ENCODE data around the gene FILIP1L.

The FILIP1L gene

DNA sequence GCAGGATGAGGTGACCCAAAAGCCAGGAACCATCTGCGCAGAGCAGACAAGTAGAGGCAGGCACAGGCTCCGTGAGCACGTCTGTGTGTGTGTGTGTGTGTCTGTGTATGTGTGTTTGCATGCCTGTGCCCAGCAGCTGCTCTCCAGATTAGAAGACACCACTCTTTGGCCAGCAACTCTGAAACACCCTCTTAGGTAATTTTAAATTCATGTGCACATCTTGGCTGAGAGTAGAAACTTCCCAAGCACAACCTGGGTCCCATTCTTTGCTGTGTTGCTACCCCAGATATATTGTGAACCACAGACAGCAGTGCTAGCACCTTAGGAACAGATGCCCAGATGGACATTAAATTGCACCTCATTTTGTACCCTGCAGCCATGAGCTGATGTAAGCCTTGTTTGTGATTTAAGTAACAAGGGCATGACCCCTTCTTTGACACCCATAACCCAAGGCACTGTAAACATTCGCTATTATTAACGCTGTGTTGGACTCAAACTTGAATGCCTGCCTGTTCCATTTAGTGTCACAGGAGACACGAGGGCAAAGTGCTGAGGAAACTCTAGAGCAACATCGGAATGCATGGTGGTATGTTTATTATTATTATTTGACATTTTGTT, at the start of gene FILIP1L:
Gene FILIP1L, minus strand, starts transcription at position 89 of the 618 bp plus-strand sequence.
- WGBS (ENCODE audit: insufficient coverage, insufficient read length): no CpG with 5 or more reads among the region's 7 CpGs
- Histone ChIP-seq H3K4me3 (ENCODE audit: low read length) (no peak within 1 kb of the TSS), H3K9me3 (ENCODE audit: control insufficient read depth, insufficient read depth, low read length) (no peaks in the 10 kb centered on the region), H3K36me3 (ENCODE audit: control insufficient read depth, insufficient read depth, low read length) (no peaks in the 10 kb centered on the region), H3K27ac (ENCODE audit: low read length) (no peak within 1 kb of the TSS), H3K27me3 (ENCODE audit: control insufficient read depth, insufficient read depth, low read length) (no peaks in the 10 kb centered on the region), H3K4me1 (ENCODE audit: control insufficient read depth, insufficient read depth, low read length) (no peaks in the 10 kb centered on the region)
- no peak for DNase-seq (ENCODE audit: low read depth, low spot score)

DNA sequence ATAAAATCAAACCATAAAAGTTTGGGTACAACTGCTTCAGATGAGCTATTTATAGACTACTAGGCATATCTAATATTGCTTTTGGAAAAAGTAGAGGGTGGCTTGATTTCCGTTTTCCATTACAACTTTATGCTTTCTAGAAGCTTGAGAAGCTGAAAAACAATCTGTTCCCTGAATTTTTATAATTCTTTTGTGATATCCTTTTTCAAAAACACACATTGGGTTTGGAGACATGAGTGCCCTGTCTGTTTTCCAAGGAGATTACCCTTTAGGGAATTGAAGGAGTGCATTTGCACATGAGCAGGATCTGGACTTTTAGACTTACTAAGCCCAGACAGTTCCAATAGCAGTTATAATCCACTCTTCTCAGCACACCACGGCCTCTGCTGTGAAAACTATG, 49.5 kb upstream of the FILIP1L start:
- no peak overlapping the region for H3K27ac ChIP-seq (ENCODE audit: low read length)
- no peaks in the 10 kb centered on the region for H3K36me3 ChIP-seq (ENCODE audit: control insufficient read depth, insufficient read depth, low read length)
- no peak for DNase-seq (ENCODE audit: low read depth, low spot score)
- H3K9me3 ChIP-seq (ENCODE audit: control insufficient read depth, insufficient read depth, low read length): no peaks in the 10 kb centered on the region
- H3K4me1 ChIP-seq (ENCODE audit: control insufficient read depth, insufficient read depth, low read length): no peaks in the 10 kb centered on the region
- H3K4me3 ChIP-seq (ENCODE audit: low read length): no peak overlapping the region
- WGBS (ENCODE audit: insufficient coverage, insufficient read length): no CpG with 5 or more reads among the region's 2 CpGs
- no peaks in the 10 kb centered on the region for H3K27me3 ChIP-seq (ENCODE audit: control insufficient read depth, insufficient read depth, low read length)

DNA sequence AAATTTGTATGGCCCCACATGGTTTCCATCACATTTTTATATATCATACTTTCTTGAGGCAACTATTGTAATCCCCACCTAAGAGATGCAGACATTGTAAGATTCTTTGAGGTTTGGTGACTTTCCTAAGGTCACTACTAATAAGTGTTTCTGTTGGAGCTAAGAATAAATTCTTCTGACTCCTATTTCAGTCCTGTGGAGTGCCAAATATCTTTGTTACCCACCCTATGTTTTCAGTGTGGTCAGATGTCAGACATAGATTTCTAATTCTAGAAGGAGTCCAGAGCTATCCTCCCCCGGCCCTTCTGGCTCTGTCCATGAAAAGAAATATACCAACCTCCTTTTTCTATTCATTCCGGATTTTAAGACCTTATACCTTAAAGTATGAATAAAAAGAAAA, 46.2 kb upstream of the FILIP1L start:
- H3K36me3 ChIP-seq (ENCODE audit: control insufficient read depth, insufficient read depth, low read length): no peaks in the 10 kb centered on the region
- H3K27ac ChIP-seq (ENCODE audit: low read length): no peak overlapping the region
- no peak for DNase-seq (ENCODE audit: low read depth, low spot score)
- no CpG with 5 or more reads among the region's 2 CpGs for WGBS (ENCODE audit: insufficient coverage, insufficient read length)
- no peak overlapping the region for H3K4me3 ChIP-seq (ENCODE audit: low read length)
- H3K4me1 ChIP-seq (ENCODE audit: control insufficient read depth, insufficient read depth, low read length): no peaks in the 10 kb centered on the region
- no peaks in the 10 kb centered on the region for H3K9me3 ChIP-seq (ENCODE audit: control insufficient read depth, insufficient read depth, low read length)
- no peaks in the 10 kb centered on the region for H3K27me3 ChIP-seq (ENCODE audit: control insufficient read depth, insufficient read depth, low read length)

DNA sequence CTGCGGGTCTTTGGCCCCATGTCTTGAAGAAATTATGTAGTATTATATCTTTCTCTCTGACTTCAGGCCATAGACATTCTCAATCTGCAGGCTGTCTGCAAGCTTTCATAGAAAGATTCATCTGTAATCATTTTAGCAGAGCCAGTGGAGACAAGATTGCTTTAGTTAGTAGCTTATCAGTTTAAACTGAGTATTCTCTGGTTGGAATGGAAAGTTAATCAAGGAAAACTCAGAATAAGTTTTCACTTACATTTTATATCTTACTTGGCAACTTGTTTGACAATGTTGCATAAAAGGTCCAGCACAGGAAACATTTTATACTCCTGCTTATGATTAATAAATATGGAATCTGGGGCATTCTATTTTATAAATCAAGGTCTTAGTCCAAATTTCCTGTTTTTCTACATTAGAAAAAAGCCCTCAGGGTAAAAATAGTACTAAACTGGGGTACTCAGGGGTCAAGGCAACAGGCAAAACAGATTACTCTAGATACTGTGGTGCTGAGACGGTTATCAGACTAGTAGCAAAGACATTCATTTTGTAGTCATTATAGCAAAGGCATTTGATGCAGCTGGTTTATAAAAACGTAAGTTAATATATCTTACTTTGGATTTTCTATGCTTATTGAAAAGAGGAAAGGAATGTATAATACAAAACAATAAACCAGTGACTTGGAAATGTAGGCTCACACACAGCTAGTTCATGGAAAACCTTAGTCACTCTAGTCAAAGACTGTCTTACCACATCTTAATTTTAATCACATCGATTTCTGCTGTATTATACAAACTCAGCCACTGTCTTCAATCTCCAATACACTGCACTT, 45.2 kb upstream of the FILIP1L start:
- WGBS (ENCODE audit: insufficient coverage, insufficient read length): 100% methylated on average over 1 of the region's 4 CpGs
- H3K4me3 ChIP-seq (ENCODE audit: low read length): no peak overlapping the region
- no peaks in the 10 kb centered on the region for H3K27me3 ChIP-seq (ENCODE audit: control insufficient read depth, insufficient read depth, low read length)
- no peaks in the 10 kb centered on the region for H3K36me3 ChIP-seq (ENCODE audit: control insufficient read depth, insufficient read depth, low read length)
- no peak for DNase-seq (ENCODE audit: low read depth, low spot score)
- H3K4me1 ChIP-seq (ENCODE audit: control insufficient read depth, insufficient read depth, low read length): no peaks in the 10 kb centered on the region
- H3K9me3 ChIP-seq (ENCODE audit: control insufficient read depth, insufficient read depth, low read length): no peaks in the 10 kb centered on the region
- H3K27ac ChIP-seq (ENCODE audit: low read length): no peak overlapping the region

DNA sequence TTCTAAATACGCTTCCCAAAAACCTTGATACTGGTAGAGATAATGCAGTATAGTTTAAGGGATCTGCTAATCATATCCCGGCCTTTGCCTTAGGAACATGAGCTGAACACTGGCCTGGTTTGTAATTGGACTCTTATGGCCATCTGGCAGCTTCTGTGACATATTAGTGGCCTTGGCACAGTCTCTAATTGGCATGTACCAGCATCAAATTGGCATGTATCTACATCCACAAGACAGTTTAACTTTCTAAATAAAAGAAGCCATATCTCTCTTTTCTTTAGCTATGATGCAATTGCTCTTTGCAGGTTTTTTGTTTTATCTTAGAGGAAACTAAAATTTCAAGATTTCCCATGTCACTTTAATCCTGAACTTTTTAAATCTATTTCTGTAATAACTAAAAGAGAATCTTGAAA, 44.6 kb upstream of the FILIP1L start:
- no peaks in the 10 kb centered on the region for H3K9me3 ChIP-seq (ENCODE audit: control insufficient read depth, insufficient read depth, low read length)
- no peak overlapping the region for H3K4me3 ChIP-seq (ENCODE audit: low read length)
- H3K27me3 ChIP-seq (ENCODE audit: control insufficient read depth, insufficient read depth, low read length): no peaks in the 10 kb centered on the region
- no peaks in the 10 kb centered on the region for H3K4me1 ChIP-seq (ENCODE audit: control insufficient read depth, insufficient read depth, low read length)
- no peak for DNase-seq (ENCODE audit: low read depth, low spot score)
- WGBS (ENCODE audit: insufficient coverage, insufficient read length): no CpG with 5 or more reads among the region's 2 CpGs
- no peaks in the 10 kb centered on the region for H3K36me3 ChIP-seq (ENCODE audit: control insufficient read depth, insufficient read depth, low read length)
- H3K27ac ChIP-seq (ENCODE audit: low read length): no peak overlapping the region

DNA sequence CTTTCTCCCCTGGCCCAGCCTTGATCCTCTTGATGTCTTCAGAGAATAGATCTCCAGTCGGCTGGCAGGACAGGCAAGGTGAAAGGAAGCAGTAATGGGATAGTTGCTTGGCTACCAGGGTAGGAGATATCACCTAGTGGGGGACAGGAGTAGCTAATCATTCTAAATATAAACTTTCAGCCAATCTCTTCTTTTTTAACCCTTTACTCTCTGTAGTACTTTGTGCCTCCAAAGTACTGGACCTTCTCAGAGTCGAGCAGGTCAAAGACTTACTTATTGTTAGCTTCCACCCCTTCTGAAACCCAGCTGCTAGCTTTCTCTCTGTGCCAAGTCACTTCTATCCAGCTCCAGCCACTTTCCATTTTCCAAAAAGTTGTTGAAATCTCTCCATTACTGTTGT, 43.4 kb upstream of the FILIP1L start:
- Histone ChIP-seq H3K4me1 (ENCODE audit: control insufficient read depth, insufficient read depth, low read length) (no peaks in the 10 kb centered on the region), H3K27me3 (ENCODE audit: control insufficient read depth, insufficient read depth, low read length) (no peaks in the 10 kb centered on the region), H3K36me3 (ENCODE audit: control insufficient read depth, insufficient read depth, low read length) (no peaks in the 10 kb centered on the region), H3K9me3 (ENCODE audit: control insufficient read depth, insufficient read depth, low read length) (no peaks in the 10 kb centered on the region), H3K27ac (ENCODE audit: low read length) (no peak overlapping the region), H3K4me3 (ENCODE audit: low read length) (no peak overlapping the region)
- DNase-seq (ENCODE audit: low read depth, low spot score): no peak
- WGBS (ENCODE audit: insufficient coverage, insufficient read length): no CpG with 5 or more reads among the region's 2 CpGs

DNA sequence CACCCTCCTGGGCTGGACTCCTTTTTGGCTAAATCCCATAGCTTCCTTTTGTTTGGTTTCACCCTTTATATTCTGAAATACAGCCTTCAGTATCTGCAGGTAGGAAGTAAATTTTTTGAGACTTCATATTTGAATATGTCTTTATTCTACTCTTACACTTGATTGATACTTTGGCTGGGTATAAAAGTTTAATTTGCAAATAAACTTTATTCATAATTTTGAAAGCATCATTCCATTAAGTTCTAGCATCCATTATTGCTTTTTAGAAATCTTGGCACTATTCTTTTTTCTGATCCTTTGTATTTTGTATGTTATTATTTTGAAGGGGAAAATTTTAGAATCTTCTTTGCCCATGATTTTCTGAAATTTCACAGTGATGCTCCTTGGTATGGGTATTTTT, 41.3 kb upstream of the FILIP1L start:
- no peaks in the 10 kb centered on the region; the same call in 1 of the 2 replicates for H3K4me1 ChIP-seq (ENCODE audit: control insufficient read depth, insufficient read depth, low read length)
- no peaks in the 10 kb centered on the region for H3K27me3 ChIP-seq (ENCODE audit: control insufficient read depth, insufficient read depth, low read length)
- no peaks in the 10 kb centered on the region for H3K9me3 ChIP-seq (ENCODE audit: control insufficient read depth, insufficient read depth, low read length)
- DNase-seq (ENCODE audit: low read depth, low spot score): no peak
- no peak overlapping the region for H3K4me3 ChIP-seq (ENCODE audit: low read length)
- no peak overlapping the region for H3K27ac ChIP-seq (ENCODE audit: low read length)
- no peaks in the 10 kb centered on the region for H3K36me3 ChIP-seq (ENCODE audit: control insufficient read depth, insufficient read depth, low read length)

DNA sequence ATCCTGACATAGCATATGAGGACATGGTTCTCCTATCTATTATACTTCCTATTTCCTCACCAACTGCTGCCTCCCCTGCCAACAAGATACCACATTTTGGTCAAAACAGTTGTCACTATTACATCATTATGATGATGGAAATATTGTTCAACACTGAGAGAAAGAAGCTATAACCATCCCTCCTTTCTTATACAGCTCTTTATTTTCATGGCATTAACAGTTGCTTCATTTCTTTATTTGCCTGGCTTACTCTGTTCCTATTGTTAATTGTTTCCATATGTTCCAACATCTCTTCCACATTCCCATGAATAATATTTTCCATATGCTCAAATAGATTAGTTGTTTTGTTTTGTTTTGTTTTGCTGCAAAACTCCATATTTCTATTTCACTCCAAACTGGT, 40.8 kb upstream of the FILIP1L start:
- H3K9me3 ChIP-seq (ENCODE audit: control insufficient read depth, insufficient read depth, low read length): no peaks in the 10 kb centered on the region
- H3K4me1 ChIP-seq (ENCODE audit: control insufficient read depth, insufficient read depth, low read length): no peaks in the 10 kb centered on the region; the same call in 1 of the 2 replicates
- H3K36me3 ChIP-seq (ENCODE audit: control insufficient read depth, insufficient read depth, low read length): no peaks in the 10 kb centered on the region
- DNase-seq (ENCODE audit: low read depth, low spot score): no peak
- no peak overlapping the region for H3K4me3 ChIP-seq (ENCODE audit: low read length)
- no peaks in the 10 kb centered on the region for H3K27me3 ChIP-seq (ENCODE audit: control insufficient read depth, insufficient read depth, low read length)
- no peak overlapping the region for H3K27ac ChIP-seq (ENCODE audit: low read length)

DNA sequence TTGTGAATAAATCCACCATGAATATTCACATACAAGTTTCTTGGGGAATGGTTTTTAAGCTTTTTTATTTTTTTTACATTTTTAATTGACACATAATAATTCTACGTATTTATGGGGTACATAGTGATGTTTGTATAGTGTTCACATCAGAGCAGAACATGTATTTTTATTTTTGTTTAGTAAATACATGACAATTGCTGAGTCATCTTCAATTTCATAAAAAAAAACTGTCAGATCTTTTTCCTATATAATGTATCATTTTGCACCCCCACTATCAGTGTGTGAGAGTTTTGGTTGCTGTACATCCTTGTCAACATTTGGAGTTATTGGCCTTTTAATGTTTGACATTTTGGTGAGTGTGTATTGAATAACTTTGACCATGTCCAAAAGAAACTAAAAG, 39.9 kb upstream of the FILIP1L start:
- WGBS (ENCODE audit: insufficient coverage, insufficient read length): no CpG with 5 or more reads among the region's 1 CpG
- H3K36me3 ChIP-seq (ENCODE audit: control insufficient read depth, insufficient read depth, low read length): no peaks in the 10 kb centered on the region
- H3K27ac ChIP-seq (ENCODE audit: low read length): no peak overlapping the region
- DNase-seq (ENCODE audit: low read depth, low spot score): no peak
- H3K27me3 ChIP-seq (ENCODE audit: control insufficient read depth, insufficient read depth, low read length): no peaks in the 10 kb centered on the region
- H3K4me3 ChIP-seq (ENCODE audit: low read length): no peak overlapping the region
- no peaks in the 10 kb centered on the region; the same call in 1 of the 2 replicates for H3K4me1 ChIP-seq (ENCODE audit: control insufficient read depth, insufficient read depth, low read length)
- no peaks in the 10 kb centered on the region for H3K9me3 ChIP-seq (ENCODE audit: control insufficient read depth, insufficient read depth, low read length)

DNA sequence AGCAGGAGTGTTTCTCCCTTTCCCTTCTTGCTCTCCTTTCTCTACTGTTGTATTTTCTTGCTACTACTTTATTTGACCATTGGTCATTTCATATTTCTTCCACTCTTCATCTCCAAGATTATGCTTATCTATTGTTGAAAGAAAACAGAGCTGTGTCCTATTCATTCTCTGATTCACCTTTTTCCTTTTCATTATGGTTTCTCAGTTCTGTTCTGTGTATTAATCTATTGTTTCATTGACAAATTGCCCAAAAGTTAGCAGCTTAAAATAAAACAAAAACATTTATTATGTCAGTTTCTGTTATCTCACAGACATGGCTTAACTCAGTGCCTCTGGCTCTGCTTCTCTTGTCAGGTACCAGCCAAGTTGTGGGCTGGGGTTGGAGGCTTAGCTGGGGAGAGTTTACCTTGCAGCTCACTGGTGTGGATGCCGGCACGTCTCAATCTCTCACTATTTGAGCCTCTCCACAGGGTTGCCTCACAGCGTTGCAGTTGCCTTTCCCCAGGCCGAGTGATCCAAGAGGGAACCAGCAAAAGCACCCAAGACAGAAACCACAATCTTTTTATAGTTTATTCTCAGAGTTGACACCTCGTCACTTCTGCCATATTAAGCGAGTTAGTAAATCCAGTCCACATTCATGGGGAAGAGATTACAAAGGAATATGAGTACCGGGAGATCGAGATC, 36.9 kb upstream of the FILIP1L start:
- H3K9me3 ChIP-seq (ENCODE audit: control insufficient read depth, insufficient read depth, low read length): no peaks in the 10 kb centered on the region
- no CpG with 5 or more reads among the region's 8 CpGs for WGBS (ENCODE audit: insufficient coverage, insufficient read length)
- no peak overlapping the region for H3K27ac ChIP-seq (ENCODE audit: low read length)
- DNase-seq (ENCODE audit: low read depth, low spot score): no peak
- H3K4me3 ChIP-seq (ENCODE audit: low read length): no peak overlapping the region
- no peaks in the 10 kb centered on the region for H3K27me3 ChIP-seq (ENCODE audit: control insufficient read depth, insufficient read depth, low read length)
- no peaks in the 10 kb centered on the region for H3K36me3 ChIP-seq (ENCODE audit: control insufficient read depth, insufficient read depth, low read length)
- no peaks in the 10 kb centered on the region; the same call in 1 of the 2 replicates for H3K4me1 ChIP-seq (ENCODE audit: control insufficient read depth, insufficient read depth, low read length)

Data from iPS DF 6.9 (cell line).